Activated CD8-positive, alpha-beta memory T cell treated with anti-CD3 and anti-CD28 coated beads for 24 hours (primary cell): ENCODE data around the gene IL27RA.

Source experiments
- DNase-seq: peaks from one replicate; pipeline ENCODE4 v3.0.0-alpha.2; 2020

IL27RA gene

GRCh38 chr19:14031719-14032480, at the start of gene IL27RA:
Gene IL27RA (plus strand): TSS chr19:14031762. CDS start chr19:14031873, 111 bp downstream.
- DNase-seq = peak; percentile 91

GRCh38 chr19:13981988-13982501, 49.5 kb upstream of the IL27RA start:
- no peak for DNase-seq

GRCh38 chr19:13982773-13983172, 48.8 kb upstream of the IL27RA start:
- DNase-seq = peak; percentile 63

GRCh38 chr19:13983213-13983889, 48.2 kb upstream of the IL27RA start:
- DNase-seq = peak; percentile 78

GRCh38 chr19:13984186-13984585, 47.4 kb upstream of the IL27RA start:
- DNase-seq = no peak

GRCh38 chr19:13984875-13985741, 46.5 kb upstream of the IL27RA start:
- peak; percentile 76 for DNase-seq

GRCh38 chr19:13985771-13986347, 45.7 kb upstream of the IL27RA start:
- no peak for DNase-seq

- DNase-seq = peak; percentile 99
Observed at GRCh38 chr19:13986348-13986904, 45.1 kb upstream of the IL27RA start.

GRCh38 chr19:13987101-13987890, 44.3 kb upstream of the IL27RA start:
- peak; percentile 63 for DNase-seq

GRCh38 chr19:13989487-13989886, 42.1 kb upstream of the IL27RA start:
- DNase-seq = no peak

- DNase-seq = no peak
Observed at GRCh38 chr19:13990085-13990484, 41.5 kb upstream of the IL27RA start.

- DNase-seq = no peak
Observed at GRCh38 chr19:13992025-13992424, 39.5 kb upstream of the IL27RA start.

GRCh38 chr19:13993590-13994300, 37.8 kb upstream of the IL27RA start:
- DNase-seq = no peak

GRCh38 chr19:13995017-13995728, 36.4 kb upstream of the IL27RA start:
- DNase-seq = no peak

GRCh38 chr19:13995878-13996765, 35.4 kb upstream of the IL27RA start:
- no peak for DNase-seq

- DNase-seq = no peak
Observed at GRCh38 chr19:13996928-13997630, 34.5 kb upstream of the IL27RA start.

GRCh38 chr19:13997631-13997962, 34.0 kb upstream of the IL27RA start:
- DNase-seq = no peak

- DNase-seq = no peak
Observed at GRCh38 chr19:13998426-13998825, 33.1 kb upstream of the IL27RA start.

GRCh38 chr19:13999085-13999484, 32.5 kb upstream of the IL27RA start:
- no peak for DNase-seq
